Muscle of arm (tissue), 12 donors: ENCODE measurements around the gene SRGAP1. TPM values are rescaled to one million over a fixed set of nuclear protein-coding genes. Genes with fewer than 3 reads are reported as not detected.

ENCODE experiments used
- DNase-seq: peaks from one replicate; pipeline ENCODE4 v3.0.0-alpha.2; 2013
- polyA plus RNA-seq, 12 donors: library from polyadenylated mRNA; unstranded; fragments of 120-200 nt; gene quantifications; one replicate each; pipeline ENCODE4 v1.2.1, GENCODE V29; 2013; ENCODE audit not compliant: insufficient read length in 12 of 12

The SRGAP1 gene
- polyA plus RNA-seq, 12 donors, result 5.1 to 23.3 (median 7.1) TPM; not detected in 1

GRCh38 chr12:63964301-63964700, 119.8 kb downstream of the SRGAP1 start:
- no peak for DNase-seq

- DNase-seq, result no peak
Observed at GRCh38 chr12:63965936-63966605, 121.6 kb downstream of the SRGAP1 start.

GRCh38 chr12:63966606-63966975, 122.1 kb downstream of the SRGAP1 start:
- no peak for DNase-seq

GRCh38 chr12:63967358-63968145, 123.1 kb downstream of the SRGAP1 start:
- DNase-seq, result no peak

- no peak for DNase-seq
Observed at GRCh38 chr12:63968673-63969072, 124.2 kb downstream of the SRGAP1 start.

GRCh38 chr12:63976902-63977395, 132.4 kb downstream of the SRGAP1 start:
- DNase-seq, result no peak

GRCh38 chr12:63977441-63977840, 132.9 kb downstream of the SRGAP1 start:
- DNase-seq, result no peak

- no peak for DNase-seq
Observed at GRCh38 chr12:63978519-63978918, 134.0 kb downstream of the SRGAP1 start.

- DNase-seq, result no peak
Observed at GRCh38 chr12:63980211-63980610, 135.7 kb downstream of the SRGAP1 start.

GRCh38 chr12:63981343-63981742, 136.8 kb downstream of the SRGAP1 start:
- DNase-seq, result no peak

GRCh38 chr12:63982604-63983295, 138.2 kb downstream of the SRGAP1 start:
- no peak for DNase-seq

GRCh38 chr12:63985456-63985855, 141.0 kb downstream of the SRGAP1 start:
- DNase-seq, result no peak

GRCh38 chr12:63985945-63986344, 141.4 kb downstream of the SRGAP1 start:
- DNase-seq, result no peak

- peak; percentile 48 for DNase-seq
Observed at GRCh38 chr12:63989301-63989845, 144.9 kb downstream of the SRGAP1 start.

GRCh38 chr12:63990828-63991547, 146.5 kb downstream of the SRGAP1 start:
- no peak for DNase-seq

GRCh38 chr12:63994704-63995103, 150.2 kb downstream of the SRGAP1 start:
- peak; percentile 75 for DNase-seq

GRCh38 chr12:63995512-63995911, 151.0 kb downstream of the SRGAP1 start:
- DNase-seq, result no peak

- DNase-seq, result no peak
Observed at GRCh38 chr12:63996556-63996955, 152.1 kb downstream of the SRGAP1 start.

GRCh38 chr12:63997198-63997597, 152.7 kb downstream of the SRGAP1 start:
- DNase-seq, result no peak

- DNase-seq, result no peak
Observed at GRCh38 chr12:63998584-63998983, 154.1 kb downstream of the SRGAP1 start.

- DNase-seq, result no peak
Observed at GRCh38 chr12:63999853-64000252, 155.4 kb downstream of the SRGAP1 start.

- DNase-seq, result no peak
Observed at GRCh38 chr12:64001439-64001838, 156.9 kb downstream of the SRGAP1 start.
